COLO829 (cell line): ENCODE data around the gene FHL1.
"Not testable (repeated sequence)": the region's sequence is repeated elsewhere in the genome, so short reads cannot be mapped to it uniquely, and the experiment has no call there.

Experiments
- DNase-seq: peaks from one replicate; pipeline ENCODE4 v3.0.0; 2012; ENCODE audit warnings: low spot score

Gene FHL1

DNA sequence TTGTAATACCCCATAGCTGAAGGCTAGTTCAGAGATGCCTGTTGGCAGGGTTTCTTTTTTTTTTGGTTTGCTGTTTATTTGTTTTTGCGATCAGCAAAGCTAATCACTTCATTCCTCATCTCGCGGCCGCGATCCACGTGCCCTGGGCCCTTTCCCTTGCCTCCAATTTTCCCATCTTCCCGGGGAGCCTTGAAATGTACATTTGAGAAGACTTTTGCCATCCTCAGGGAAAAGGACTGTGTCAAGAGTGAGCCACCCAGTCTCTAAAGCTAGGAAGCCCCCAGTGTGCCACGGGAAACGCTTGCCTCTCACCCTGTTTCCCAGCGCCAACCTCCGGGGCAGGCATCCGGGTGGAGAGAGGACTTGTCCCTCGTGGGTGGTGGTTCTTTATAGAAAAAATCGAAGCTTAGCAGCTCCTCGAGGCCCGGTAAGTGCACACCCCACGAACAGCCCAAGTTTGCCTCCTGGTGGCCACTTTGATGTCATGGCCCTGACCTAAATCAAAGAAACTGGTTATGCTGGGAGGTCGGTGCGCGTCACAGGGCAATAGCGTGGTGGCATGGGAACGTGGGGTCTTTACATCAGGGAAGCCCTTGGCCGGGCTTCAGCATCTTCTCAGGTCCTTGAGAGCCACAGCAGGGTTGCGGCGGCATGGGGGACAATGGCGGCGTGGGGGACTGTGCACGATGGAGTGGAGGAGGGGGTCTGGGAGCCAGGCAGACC, 61.8 kb downstream of the FHL1 start:
- peak; percentile 25 for DNase-seq

DNA sequence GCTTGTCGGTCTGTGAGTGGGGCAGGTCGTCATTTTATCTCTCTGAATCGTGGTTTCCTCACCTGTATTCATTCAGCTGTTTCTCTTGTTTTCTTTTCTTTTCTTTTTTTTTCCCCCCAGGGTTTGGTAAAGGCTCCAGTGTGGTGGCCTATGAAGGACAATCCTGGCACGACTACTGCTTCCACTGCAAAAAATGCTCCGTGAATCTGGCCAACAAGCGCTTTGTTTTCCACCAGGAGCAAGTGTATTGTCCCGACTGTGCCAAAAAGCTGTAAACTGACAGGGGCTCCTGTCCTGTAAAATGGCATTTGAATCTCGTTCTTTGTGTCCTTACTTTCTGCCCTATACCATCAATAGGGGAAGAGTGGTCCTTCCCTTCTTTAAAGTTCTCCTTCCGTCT, 62.4 kb downstream of the FHL1 start:
- no peak for DNase-seq

DNA sequence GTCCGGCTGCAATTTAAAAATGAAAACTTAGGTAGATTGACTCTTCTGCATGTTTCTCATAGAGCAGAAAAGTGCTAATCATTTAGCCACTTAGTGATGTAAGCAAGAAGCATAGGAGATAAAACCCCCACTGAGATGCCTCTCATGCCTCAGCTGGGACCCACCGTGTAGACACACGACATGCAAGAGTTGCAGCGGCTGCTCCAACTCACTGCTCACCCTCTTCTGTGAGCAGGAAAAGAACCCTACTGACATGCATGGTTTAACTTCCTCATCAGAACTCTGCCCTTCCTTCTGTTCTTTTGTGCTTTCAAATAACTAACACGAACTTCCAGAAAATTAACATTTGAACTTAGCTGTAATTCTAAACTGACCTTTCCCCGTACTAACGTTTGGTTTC, 62.9 kb downstream of the FHL1 start:
- no peak for DNase-seq

DNA sequence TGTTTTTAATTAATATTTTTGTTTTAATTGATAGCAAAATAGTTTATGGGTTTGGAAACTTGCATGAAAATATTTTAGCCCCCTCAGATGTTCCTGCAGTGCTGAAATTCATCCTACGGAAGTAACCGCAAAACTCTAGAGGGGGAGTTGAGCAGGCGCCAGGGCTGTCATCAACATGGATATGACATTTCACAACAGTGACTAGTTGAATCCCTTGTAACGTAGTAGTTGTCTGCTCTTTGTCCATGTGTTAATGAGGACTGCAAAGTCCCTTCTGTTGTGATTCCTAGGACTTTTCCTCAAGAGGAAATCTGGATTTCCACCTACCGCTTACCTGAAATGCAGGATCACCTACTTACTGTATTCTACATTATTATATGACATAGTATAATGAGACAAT, 63.5 kb downstream of the FHL1 start:
- no peak for DNase-seq

DNA sequence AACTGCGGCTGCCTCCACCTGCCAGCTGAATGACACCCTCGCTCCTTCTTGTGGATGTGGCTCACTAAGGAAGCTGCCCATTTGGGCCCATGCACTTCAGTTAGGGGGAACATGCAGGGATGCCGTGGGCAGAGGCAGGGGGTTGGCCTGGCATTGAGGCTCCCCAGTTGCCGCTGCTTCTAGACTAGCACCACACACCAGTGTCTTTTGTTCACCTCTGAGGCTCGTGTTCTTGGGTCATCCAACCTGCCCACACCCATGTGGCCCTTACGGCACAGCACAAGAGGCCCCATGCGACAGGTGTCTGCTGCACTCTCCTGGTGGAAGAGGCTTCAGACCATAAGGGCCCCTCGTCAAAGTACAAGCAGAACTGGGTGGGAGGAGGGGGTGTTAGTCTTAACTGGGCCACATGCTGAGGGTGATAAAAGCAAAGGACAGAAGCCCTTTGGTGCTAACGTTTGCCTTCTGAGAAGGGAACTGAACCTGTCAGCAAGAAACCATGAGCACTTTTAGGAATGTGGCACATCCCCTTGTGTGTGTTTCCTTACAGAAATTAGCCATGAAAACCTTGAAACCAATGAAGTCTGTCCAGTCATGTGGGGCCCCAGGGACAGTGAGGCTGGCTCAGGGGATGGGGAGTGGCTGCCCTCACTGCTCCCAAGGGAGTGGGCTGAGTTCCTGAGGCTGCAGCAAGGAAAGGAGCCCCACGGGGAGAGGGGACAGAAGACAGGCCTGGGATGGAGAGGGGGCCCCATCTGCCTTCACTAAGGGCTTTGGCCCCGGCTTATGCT, 64.6 kb downstream of the FHL1 start:
- DNase-seq = no peak

DNA sequence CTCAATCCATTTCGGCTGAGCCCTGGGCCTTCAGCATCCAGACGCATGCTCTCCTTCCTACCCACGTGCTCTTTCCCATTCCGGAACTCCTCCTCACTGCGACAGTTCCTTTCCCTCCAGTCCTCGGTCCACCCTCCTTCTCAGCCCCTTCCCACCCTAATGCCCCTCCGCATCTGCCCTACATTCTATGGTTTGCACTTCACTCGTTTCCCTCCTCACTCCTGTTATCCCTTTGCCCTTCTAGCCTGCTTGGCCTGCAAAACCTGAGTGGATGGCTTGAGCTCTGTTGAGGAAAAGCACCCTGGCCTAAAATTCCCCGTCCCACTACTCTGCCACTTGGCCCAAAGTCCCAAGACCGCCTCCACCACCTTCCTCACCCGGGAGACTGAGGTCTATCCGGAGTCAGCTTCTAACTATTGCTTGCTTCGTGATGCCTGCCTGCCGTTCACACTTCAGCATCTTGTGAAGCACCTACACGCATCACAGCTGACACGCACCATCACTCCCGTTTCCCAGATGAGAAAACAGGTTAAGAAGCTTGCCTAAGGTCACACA, 65.3 kb downstream of the FHL1 start:
- DNase-seq = no peak

DNA sequence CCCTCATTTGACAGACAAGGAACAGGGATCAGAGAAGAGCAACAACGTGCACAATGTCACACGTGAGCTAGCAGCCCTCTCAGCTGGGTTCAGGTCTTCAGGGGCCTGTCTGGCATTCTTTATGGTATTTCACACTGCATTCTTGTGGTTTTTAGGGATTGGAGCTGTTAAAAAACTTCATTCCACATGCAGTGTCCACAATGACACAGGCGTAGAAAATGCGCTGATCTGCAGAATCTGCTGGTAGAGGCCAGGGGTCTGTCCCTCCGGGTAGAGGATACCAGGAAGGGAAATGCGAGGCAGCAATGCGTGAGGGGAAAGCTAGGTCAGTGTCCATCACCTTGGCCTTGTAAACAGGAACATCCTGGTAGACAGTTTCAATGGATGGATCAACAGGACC, 67.2 kb downstream of the FHL1 start:
- DNase-seq = no peak

DNA sequence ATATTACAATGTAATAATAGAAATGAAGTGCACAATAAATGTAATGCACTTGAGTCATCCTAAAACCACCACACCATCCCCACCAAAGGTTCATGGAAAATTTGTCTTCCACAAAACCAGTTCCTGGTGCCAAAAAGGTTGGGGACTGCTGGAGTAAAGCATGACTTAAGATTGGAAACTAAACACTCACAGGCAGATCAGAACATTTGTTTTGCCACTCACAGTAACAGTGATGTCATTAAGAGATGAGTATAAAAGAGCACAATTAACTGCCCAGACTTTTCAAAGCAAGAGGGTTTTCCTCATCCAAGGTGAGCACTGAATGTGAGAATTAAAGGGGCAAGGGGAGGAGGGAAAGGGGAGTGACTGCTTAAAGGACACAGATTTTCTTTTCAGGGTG, 68.2 kb downstream of the FHL1 start:
- no peak for DNase-seq

DNA sequence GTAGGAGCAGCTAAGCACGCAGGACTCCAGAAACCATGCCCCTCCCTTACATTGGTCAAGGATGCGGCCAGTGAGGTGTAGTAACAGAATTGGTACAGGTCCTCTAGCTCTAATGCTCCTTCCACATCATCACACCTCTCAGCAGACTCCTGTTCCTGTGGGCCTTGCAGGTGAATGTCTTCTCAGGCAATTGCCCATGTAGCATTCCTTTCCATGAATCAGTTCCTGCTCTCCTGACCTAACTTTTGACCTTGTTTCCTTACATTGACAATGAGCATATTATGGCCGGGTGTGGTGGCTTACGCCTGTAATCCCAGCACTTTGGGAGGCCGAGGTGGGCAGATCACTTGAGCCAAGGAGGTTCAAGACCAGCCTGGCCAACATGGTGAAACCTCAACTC, 72.6 kb downstream of the FHL1 start:
- no peak for DNase-seq

DNA sequence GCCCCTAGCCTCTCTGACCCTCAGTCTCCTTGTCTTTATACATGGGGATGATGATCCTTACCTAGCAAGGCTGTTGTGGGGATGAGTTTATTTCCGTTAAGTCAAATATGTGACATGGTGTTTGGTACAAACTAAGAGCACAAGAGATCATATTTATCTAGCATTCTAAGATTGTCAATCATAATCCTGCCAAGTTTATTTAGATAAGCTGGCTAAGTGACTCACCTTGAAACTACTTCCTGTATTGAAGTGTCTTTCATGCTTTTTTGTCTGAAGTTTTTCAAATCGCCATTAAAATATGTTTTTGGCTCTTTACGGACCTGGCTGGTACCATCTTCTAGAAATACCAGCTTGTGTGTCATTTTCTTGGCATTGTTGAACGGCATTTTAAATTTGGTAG, 73.2 kb downstream of the FHL1 start:
- no peak for DNase-seq

DNA sequence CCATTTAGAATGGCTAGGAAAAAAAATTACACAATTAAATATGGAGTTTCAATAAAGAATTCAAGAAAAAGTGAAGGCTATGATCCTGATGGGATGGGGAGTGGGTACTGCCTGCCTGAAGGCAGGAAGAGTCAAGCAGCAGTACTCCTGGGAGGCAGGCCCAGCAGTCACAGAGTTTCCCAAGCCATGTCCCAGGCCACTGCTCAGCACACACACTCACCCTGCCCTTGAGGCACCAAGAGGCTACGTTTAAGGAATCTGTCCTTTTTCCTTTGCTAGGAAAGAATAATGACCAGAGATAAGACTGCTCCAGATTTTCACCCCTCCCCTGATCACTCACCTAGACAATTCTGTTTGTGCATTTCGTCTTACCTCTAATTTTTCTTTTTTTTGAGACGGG, 73.6 kb downstream of the FHL1 start:
- no peak for DNase-seq

DNA sequence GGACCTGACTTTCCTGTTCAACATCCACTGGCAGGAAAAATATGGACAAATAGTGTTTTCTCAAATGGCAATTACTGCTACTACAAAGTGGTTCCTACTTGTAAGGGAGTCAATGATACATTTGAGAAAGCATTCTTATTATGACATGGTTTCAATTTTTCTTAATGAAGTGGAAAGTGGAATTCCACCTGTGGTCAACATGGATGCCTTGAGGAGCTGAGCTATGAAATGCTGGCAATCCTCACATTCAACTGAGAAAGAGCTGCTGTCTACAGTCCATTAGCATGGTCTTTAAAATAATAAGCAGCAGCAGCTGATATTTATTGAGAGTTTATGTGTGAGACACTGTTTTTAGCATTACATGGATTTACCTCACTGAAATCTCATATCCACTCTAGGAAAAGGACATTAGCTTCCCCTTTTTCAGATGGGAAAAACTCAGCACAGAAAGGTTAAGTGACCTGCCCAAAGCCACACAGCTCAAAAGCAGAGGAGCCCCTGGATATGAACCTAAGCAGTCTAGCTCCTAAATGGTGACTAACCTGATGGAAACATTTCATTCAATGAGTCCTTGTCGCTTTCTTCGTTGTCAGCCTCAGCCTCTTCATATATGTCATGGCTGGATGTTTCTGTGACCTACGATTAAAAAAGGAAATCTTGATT, 74.6 kb downstream of the FHL1 start:
- no peak for DNase-seq

DNA sequence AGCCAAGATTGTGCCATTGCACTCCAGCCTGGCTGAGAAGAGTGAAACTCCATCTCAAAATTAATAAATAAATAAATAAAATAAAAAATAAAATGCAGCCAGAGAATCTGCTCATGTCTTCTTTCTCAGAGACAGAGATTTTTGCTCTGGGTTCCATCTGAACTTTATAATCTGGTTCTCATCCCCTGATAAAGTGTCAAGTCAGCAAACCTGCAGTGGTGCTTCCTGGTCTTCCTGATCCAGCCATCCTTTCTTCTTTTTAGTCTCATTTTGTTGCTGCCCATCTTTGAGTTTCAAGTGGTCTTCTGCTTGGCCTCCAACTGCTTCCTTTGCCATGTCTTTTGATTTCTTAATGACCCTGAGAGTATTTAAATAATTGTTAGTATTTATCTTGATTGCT, 79.7 kb downstream of the FHL1 start:
- no peak for DNase-seq

DNA sequence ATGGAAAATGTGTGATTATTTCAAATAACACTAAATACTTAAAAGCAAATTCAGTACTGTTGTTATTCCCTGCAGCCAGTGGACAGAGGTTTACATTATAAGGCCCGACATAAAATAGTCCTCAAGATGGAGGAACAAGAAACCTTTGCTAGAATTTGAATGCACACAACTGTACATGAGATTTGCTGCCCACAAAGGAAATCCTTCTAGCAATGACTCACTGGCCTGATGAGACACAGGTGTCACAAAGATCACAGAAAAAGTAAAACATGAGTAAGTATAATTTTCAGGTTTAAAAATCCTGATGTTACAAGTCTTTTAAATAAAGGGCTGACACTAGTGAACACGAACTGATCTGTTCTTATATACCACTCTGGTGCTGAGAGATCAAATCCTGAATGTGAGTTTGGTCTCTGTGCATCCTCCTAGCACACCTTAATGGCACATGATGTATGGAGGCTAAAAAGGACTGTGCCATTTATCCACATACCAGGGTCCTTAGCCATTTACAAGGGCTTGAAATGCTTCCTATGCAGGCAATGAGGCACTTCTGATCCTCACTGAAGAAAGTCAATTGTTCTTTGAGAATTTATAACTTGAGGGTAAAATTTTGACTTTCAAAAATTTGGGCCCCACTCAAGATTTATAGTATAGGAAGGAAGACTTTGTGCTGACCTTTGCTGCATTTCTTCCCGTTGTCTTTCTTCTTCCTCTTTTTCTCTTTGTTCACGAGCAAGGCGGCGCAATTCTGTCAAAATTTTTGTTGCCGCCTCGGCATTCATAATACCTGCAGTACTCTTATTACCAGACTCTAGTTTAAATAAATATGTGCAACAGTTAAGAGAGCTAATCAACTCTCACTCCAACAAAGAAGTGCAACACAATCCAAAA, 80.9 kb downstream of the FHL1 start:
- no peak for DNase-seq

DNA sequence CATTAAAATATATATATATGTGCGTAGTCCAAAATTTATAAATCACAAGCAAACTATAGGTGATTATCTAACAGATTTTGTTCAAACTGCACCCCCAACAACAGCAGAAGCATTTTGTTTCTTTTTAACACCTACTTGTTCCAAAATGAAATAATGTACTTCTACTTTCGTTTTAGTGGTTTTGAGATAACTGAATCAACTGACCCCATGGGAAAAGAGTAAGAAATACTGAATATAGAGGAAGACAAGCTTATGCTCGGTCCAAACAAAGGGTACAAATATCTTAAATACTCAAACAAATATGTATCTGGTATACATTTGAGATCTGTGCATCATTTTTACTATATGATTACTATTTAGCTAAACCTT, 81.5 kb downstream of the FHL1 start:
- no peak for DNase-seq

DNA sequence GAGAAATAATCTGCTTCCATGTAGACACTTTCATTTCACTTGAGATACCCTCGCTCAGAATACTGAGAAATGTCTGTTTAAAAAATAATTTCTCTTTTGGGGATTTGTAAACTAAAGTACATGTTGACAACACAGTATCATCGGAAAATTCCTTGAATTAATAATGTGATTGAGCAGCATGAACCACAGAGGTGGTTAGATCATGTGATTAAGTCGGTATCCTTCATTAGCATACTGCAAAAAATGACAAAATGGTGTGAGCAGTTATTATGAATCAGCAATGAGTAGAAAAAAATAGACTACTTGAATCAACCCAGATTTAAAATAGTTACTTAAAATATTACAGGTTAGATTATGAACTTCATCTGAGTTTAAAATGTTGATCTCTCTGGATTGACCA, 89.7 kb downstream of the FHL1 start:
- DNase-seq = no peak

DNA sequence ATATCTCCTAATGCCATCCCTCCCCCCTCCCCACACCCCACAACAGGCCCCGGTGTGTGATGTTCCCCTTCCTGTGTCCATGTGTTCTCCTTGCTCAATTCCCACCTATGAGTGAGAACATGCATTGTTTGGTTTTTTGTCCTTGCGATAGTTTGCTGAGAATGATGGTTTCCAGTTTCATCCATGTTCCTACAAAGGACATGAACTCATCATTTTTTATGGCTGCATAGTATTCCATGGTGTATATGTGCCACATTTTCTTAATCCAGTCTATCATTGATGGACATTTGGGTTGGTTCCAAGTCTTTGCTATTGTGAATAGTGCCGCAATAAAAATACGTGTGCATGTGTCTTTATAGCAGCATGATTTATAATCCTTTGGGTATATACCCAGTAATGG, 90.5 kb downstream of the FHL1 start:
- not testable (repeated sequence) for DNase-seq

DNA sequence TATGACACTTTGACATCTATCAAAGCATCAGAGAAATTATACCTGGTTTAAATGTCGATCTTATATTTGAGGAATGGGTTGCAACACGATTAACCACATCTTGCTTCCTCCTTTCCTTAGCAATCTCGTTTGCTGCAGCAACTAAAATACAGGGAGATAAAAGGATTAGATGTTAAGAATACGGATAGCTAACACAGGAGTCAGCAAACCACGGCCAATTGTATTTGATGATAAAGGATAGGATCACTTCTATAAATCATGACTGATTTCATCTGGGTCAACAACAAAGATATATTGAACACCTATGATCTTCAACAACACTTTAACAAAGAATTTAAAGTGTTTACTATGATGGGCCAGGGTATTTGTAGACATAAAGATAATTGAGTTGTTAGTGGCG, 98.9 kb downstream of the FHL1 start:
- DNase-seq = no peak

DNA sequence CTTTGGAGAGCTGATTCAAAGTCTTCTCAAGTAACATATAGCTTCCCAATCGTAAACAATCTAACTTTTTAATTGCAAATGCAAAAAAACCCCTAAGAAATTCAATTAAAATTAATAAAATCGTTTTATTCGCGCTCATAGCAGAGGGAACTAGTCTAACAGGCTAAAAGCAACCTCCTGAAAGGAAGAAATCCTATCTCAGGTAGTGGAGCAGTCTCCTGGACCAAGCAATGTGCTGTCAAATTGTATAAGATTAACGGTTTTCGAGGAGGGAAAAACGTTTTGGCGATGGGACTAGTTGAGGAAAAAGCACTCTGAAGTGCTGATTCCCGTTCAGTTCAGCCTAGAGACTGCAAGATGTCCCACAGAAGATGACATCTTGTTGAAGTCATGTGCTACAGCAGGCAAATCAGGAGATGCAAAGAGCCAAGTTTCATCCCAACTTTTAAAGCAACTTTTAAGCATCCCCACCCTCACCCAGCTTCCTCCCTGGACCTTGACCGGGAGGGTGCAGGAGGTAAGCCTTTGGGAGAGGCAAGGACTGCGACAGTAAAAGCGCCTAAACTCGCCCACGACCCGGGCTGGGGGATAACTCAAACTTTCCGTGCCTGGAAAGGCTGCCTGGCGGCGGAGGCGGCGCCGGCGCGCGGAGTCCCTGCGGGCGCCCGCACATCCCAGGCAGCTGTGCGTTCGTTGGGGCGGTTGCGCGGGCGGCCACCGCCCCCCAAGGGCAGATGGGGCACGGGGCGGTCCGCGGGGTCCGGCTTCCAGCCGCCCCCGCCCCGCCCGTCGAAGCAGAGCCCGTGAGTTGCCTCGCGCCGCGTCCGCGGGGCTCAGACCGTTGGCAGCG, 103.1 kb downstream of the FHL1 start:
- no peak for DNase-seq

DNA sequence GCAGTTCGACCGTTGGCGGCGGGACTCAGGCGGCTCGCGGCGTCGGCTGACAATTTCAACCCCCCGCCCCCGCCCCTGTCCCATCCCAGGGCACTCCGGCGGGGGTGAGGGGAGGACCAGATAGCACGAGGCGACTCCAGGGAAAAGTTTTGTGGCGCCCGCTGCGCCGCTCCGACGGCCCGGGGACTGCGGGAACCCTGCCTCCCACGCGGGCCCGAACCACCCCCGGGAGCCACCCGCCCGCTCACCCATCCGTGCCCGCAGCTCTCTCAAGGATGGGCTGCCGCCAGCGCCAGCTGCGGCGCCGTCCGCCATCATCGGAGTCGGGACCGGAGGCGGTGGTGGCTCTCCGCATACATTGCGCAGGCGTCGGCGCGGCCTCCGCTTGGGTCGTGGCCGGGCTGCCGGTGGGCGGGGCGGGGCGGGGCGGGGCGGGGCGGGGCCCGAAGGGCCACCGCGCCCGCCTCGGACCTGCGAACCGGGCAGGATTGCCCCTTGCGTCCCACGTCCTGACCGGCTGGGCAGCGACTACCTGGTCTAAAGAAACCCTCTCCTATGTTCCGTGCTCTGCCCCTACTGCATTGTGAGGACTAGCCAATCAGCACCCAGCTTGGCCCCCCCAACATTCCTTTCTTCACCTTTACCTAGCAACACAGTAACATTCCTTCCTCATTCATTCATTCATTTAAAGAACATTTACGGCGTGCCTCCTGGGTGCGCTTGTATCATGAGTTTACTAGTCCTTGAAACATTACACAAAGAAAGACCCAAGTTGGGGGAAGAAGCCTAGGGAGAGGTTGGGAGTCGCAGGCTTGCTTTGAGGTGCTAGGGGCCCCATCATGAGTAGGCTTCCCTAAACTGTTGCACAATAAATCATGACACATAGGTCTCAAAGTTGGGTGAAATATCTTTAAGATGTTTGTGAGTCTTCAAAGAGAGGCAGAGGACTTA, 104.0 kb downstream of the FHL1 start, which contains the start of gene MAP7D3:
Gene MAP7D3, minus strand, starts transcription at position 360 of the 951 bp plus-strand sequence. Its CDS starts 42 bp downstream, at position 318.
- DNase-seq = peak; percentile 62
